Activated CD8-positive, alpha-beta memory T cell treated with anti-CD3 and anti-CD28 coated beads, Interleukin-2, amount 10 ng/mL, durations not matched to agents 7 days and 5 days (primary cell): Measurements from ENCODE around the gene SVOPL. TPM values are rescaled to one million over a fixed set of nuclear protein-coding genes. Genes with fewer than 3 reads are reported as not detected.

Source experiments
- ATAC-seq: fragments of 150-1000 bp; cut with Tn5 transposase; one replicate; pipeline ENCODE4 v1.10.0; 2021; ENCODE audit warnings: moderate library complexity
- CTCF ChIA-PET: fragments of 350-600 bp; sonication (Branson Sonifier 250); formaldehyde crosslinking; loops from one replicate; lab custom pipeline; 2021; ENCODE audit warnings: antibody characterized with exemption; lab: Charles Lee
- DNase-seq: peaks from one replicate; pipeline ENCODE4 v3.0.0-alpha.2; 2020
- H3K27ac Mint-ChIP-seq: one replicate; pipeline ENCODE4 v1.8.0; 2021; ENCODE audit warnings: mild to moderate bottlenecking, mixed read lengths
- H3K27me3 Mint-ChIP-seq: one replicate; pipeline ENCODE4 v1.8.0; 2021; ENCODE audit warnings: mixed read lengths
- H3K36me3 Mint-ChIP-seq: one replicate; pipeline ENCODE4 v1.8.0; 2021; ENCODE audit warnings: mild to moderate bottlenecking, mixed read lengths
- H3K4me1 Mint-ChIP-seq: one replicate; pipeline ENCODE4 v1.8.0; 2021; ENCODE audit warnings: mixed read lengths
- H3K4me3 Mint-ChIP-seq: one replicate; pipeline ENCODE4 v1.8.0; 2021; ENCODE audit warnings: mild to moderate bottlenecking, moderate library complexity, mixed read lengths
- H3K9me3 Mint-ChIP-seq: one replicate; pipeline ENCODE4 v1.8.0; 2022; ENCODE audit warnings: low read depth, mixed read lengths
- total RNA-seq, 2 experiments: library from RNA; stranded (reverse); gene quantifications; one replicate each; pipeline ENCODE4 v1.2.3, GENCODE V29; 2021

Gene SVOPL
- total RNA-seq, 2 experiments from 2014 or later: not detected

- peaks cover 5% of the 10 kb centered on the region for H3K27me3 Mint-ChIP-seq
- H3K4me1 Mint-ChIP-seq: peaks cover 17% of the 10 kb centered on the region
- no peak for DNase-seq
- CTCF ChIA-PET: no interaction called here
- H3K27ac Mint-ChIP-seq: no peak overlapping the region
- H3K36me3 Mint-ChIP-seq: peaks cover 1% of the 10 kb centered on the region
- no peak overlapping the region for H3K4me3 Mint-ChIP-seq
- ATAC-seq: no peak
- H3K9me3 Mint-ChIP-seq: no peaks in the 10 kb centered on the region
These were observed 71.0 kb downstream of the SVOPL start for GRCh38 chr7:138630059-138630610.

- Mint-ChIP-seq H3K4me3 (no peak overlapping the region), H3K36me3 (peaks cover 1% of the 10 kb centered on the region), H3K27me3 (peaks cover 9% of the 10 kb centered on the region), H3K27ac (no peak overlapping the region), H3K9me3 (no peaks in the 10 kb centered on the region), H3K4me1 (peaks cover 25% of the 10 kb centered on the region)
- DNase-seq: no peak
- CTCF ChIA-PET: no interaction called here
- no peak for ATAC-seq
These were observed 73.8 kb downstream of the SVOPL start for GRCh38 chr7:138627361-138627760.

GRCh38 chr7:138626846-138627245, 74.3 kb downstream of the SVOPL start:
- Mint-ChIP-seq H3K9me3 (no peaks in the 10 kb centered on the region), H3K4me3 (no peak overlapping the region), H3K27me3 (peaks cover 9% of the 10 kb centered on the region), H3K36me3 (peaks cover 1% of the 10 kb centered on the region), H3K4me1 (peaks cover 25% of the 10 kb centered on the region), H3K27ac (no peak overlapping the region)
- DNase-seq (no peak), ATAC-seq (no peak)
- CTCF ChIA-PET: no interaction called here

- no peaks in the 10 kb centered on the region for H3K9me3 Mint-ChIP-seq
These were observed 75.3 kb downstream of the SVOPL start for GRCh38 chr7:138625849-138626230.

GRCh38 chr7:138625084-138625848, 75.9 kb downstream of the SVOPL start:
- CTCF ChIA-PET: interaction anchor here (1.6 kb wide), 1 partner anchor 21 kb away, joined by 3 read pairs; no protein-coding TSS in a partner anchor
- no peak for DNase-seq
- H3K27me3 Mint-ChIP-seq: peaks cover 7% of the 10 kb centered on the region
- peaks cover 1% of the 10 kb centered on the region for H3K36me3 Mint-ChIP-seq
- peak overlapping the region; percentile 68 for H3K27ac Mint-ChIP-seq
- H3K4me3 Mint-ChIP-seq: no peak overlapping the region
- ATAC-seq: peak; percentile 47
- H3K4me1 Mint-ChIP-seq: peaks cover 25% of the 10 kb centered on the region
- H3K9me3 Mint-ChIP-seq: no peaks in the 10 kb centered on the region

More at GRCh38 chr7:138625849-138626230, 75.3 kb downstream of the SVOPL start:
- DNase-seq (no peak), ATAC-seq (peak; percentile 42)
- CTCF ChIA-PET: no interaction called here
- Mint-ChIP-seq H3K36me3 (peaks cover 1% of the 10 kb centered on the region), H3K4me1 (peaks cover 25% of the 10 kb centered on the region), H3K27ac (peak overlapping the region; percentile 68), H3K4me3 (no peak overlapping the region), H3K27me3 (peaks cover 7% of the 10 kb centered on the region)

- Mint-ChIP-seq H3K4me3 (no peak overlapping the region), H3K4me1 (peaks cover 25% of the 10 kb centered on the region), H3K9me3 (no peaks in the 10 kb centered on the region), H3K27ac (no peak overlapping the region), H3K27me3 (peaks cover 5% of the 10 kb centered on the region), H3K36me3 (peaks cover 1% of the 10 kb centered on the region)
- CTCF ChIA-PET: no interaction called here
- ATAC-seq (no peak), DNase-seq (no peak)
These were observed 78.3 kb downstream of the SVOPL start for GRCh38 chr7:138622841-138623240.

- no peaks in the 10 kb centered on the region for H3K4me1 Mint-ChIP-seq
- DNase-seq: no peak
- no peaks in the 10 kb centered on the region for H3K27me3 Mint-ChIP-seq
- no peak overlapping the region for H3K27ac Mint-ChIP-seq
- H3K9me3 Mint-ChIP-seq: no peaks in the 10 kb centered on the region
- CTCF ChIA-PET: no interaction called here
- ATAC-seq: no peak
- H3K4me3 Mint-ChIP-seq: no peak overlapping the region
- no peaks in the 10 kb centered on the region for H3K36me3 Mint-ChIP-seq
These were observed 82.2 kb downstream of the SVOPL start for GRCh38 chr7:138618933-138619332.

GRCh38 chr7:138618506-138618905, 82.7 kb downstream of the SVOPL start:
- H3K27me3 Mint-ChIP-seq: no peaks in the 10 kb centered on the region
- no peaks in the 10 kb centered on the region for H3K4me1 Mint-ChIP-seq
- ATAC-seq (no peak), DNase-seq (no peak)
- H3K4me3 Mint-ChIP-seq: no peak overlapping the region
- CTCF ChIA-PET: no interaction called here
- H3K9me3 Mint-ChIP-seq: no peaks in the 10 kb centered on the region
- no peak overlapping the region for H3K27ac Mint-ChIP-seq
- no peaks in the 10 kb centered on the region for H3K36me3 Mint-ChIP-seq

- H3K27ac Mint-ChIP-seq: no peak overlapping the region
- no peaks in the 10 kb centered on the region for H3K27me3 Mint-ChIP-seq
- CTCF ChIA-PET: no interaction called here
- DNase-seq: no peak
- no peaks in the 10 kb centered on the region for H3K9me3 Mint-ChIP-seq
- ATAC-seq: no peak
- H3K4me3 Mint-ChIP-seq: no peak overlapping the region
- no peaks in the 10 kb centered on the region for H3K4me1 Mint-ChIP-seq
- H3K36me3 Mint-ChIP-seq: no peaks in the 10 kb centered on the region
These were observed 85.1 kb downstream of the SVOPL start for GRCh38 chr7:138616085-138616484.

GRCh38 chr7:138613630-138614029, 87.5 kb downstream of the SVOPL start:
- DNase-seq (no peak), ATAC-seq (no peak)
- H3K27me3 Mint-ChIP-seq: no peaks in the 10 kb centered on the region
- H3K4me1 Mint-ChIP-seq: peaks cover under 1% of the 10 kb centered on the region
- no peak overlapping the region for H3K27ac Mint-ChIP-seq
- H3K9me3 Mint-ChIP-seq: no peaks in the 10 kb centered on the region
- no peak overlapping the region for H3K4me3 Mint-ChIP-seq
- H3K36me3 Mint-ChIP-seq: no peaks in the 10 kb centered on the region
- CTCF ChIA-PET: interaction anchor here (0.7 kb wide), 1 partner anchor 194 kb away, joined by 3 read pairs; no protein-coding TSS in a partner anchor

GRCh38 chr7:138610671-138611170, 90.4 kb downstream of the SVOPL start:
- Mint-ChIP-seq H3K27me3 (no peaks in the 10 kb centered on the region), H3K36me3 (peaks cover 3% of the 10 kb centered on the region), H3K27ac (no peak overlapping the region), H3K4me3 (no peak overlapping the region), H3K4me1 (peaks cover 18% of the 10 kb centered on the region), H3K9me3 (peaks cover 3% of the 10 kb centered on the region)
- ATAC-seq (no peak), DNase-seq (no peak)
- CTCF ChIA-PET: no interaction called here

- Mint-ChIP-seq H3K4me3 (no peak overlapping the region), H3K27me3 (no peaks in the 10 kb centered on the region), H3K9me3 (peaks cover 3% of the 10 kb centered on the region), H3K27ac (no peak overlapping the region), H3K4me1 (peaks cover 18% of the 10 kb centered on the region), H3K36me3 (peaks cover 3% of the 10 kb centered on the region)
- DNase-seq (peak; percentile 46), ATAC-seq (peak; percentile 16)
- CTCF ChIA-PET: no interaction called here
These were observed 92.9 kb downstream of the SVOPL start for GRCh38 chr7:138608275-138608674.

GRCh38 chr7:138607216-138608126, 93.7 kb downstream of the SVOPL start:
- CTCF ChIA-PET: no interaction called here
- Mint-ChIP-seq H3K4me1 (peaks cover 18% of the 10 kb centered on the region), H3K27ac (no peak overlapping the region), H3K9me3 (peaks cover 3% of the 10 kb centered on the region), H3K36me3 (peaks cover 3% of the 10 kb centered on the region), H3K4me3 (no peak overlapping the region), H3K27me3 (no peaks in the 10 kb centered on the region)
- ATAC-seq (no peak), DNase-seq (no peak)
